ENCODE data around the gene PLAAT2. TPM values are rescaled to one million over a fixed set of nuclear protein-coding genes. Genes with fewer than 3 reads are reported as not detected.

Gene PLAAT2
- 4.8 TPM for total RNA-seq

GRCh38 chr11:63563201-63564055 is at the start of gene PLAAT2:
Gene PLAAT2 (minus strand): TSS chr11:63563379. CDS start chr11:63563324, 55 bp downstream.

GRCh38 chr11:63536669-63537292 is 26.4 kb downstream of the PLAAT2 start, which contains the start of gene PLAAT4:
Gene PLAAT4 (plus strand): TSS chr11:63536808. CDS start chr11:63536869, 61 bp downstream.

DNA sequence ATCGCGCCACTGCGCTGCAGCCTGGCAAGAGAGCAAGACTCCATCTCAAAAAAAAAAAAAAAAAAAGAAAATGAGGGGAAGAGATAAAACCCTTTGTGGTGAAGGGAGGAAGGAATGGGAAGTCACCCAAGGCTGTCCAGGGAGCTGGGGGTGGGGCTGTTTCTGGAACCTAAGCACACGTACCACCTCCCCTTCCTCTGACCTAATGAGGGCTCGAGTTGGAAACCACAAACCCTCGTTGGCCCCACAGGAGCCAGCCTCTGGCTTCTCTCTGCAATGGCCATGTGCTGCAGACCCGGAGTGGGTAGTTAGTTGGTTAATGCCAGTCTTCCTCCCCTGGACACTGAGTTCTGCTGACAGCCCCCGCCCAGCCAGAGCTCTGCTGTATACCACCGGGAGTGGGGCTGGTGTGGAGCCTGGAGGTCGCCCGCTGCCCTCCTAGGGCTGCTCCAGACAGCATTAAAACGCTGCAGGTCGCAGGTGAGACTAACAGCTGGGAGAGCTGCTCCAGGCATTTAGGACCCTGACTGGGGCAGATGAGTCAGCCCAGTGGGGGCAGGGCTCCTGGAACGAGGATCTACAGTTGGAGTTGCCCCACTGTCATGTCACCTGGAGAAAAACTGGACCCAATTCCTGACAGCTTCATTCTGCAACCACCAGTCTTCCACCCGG is 57.2 kb downstream of the PLAAT2 start, which contains the start of gene LGALS12:
TSS of gene LGALS12 (plus strand) at position 228 of the 672 bp plus-strand sequence. CDS start at position 603, 375 bp downstream.

Other genes starting within 250 kb of the PLAAT2 start
- gene SLC22A9, start 193.6 kb downstream of the PLAAT2 start, total RNA-seq, result not detected
- gene PLAAT5, start 72.2 kb downstream of the PLAAT2 start, total RNA-seq, result 2.7 TPM
- gene LGALS12, start 57.3 kb downstream of the PLAAT2 start, total RNA-seq, result 0.60 TPM
- 9.8 TPM for gene PLAAT4, start 26.6 kb downstream of the PLAAT2 start, total RNA-seq
- 31.5 TPM for gene PLAAT3, start 51.1 kb upstream of the PLAAT2 start, total RNA-seq
- gene ATL3, start 108.0 kb upstream of the PLAAT2 start, total RNA-seq, result 51.4 TPM
- gene RTN3, start 118.1 kb upstream of the PLAAT2 start, total RNA-seq, result 124 TPM
- 36.8 TPM for gene ZFTA, start 205.4 kb upstream of the PLAAT2 start, total RNA-seq